Femur (tissue), 1 donor: ENCODE data around the gene CDC42.

Experiments used
- DNase-seq: peaks from one replicate; pipeline ENCODE4 v3.0.0-alpha.2; 2017

CDC42 gene

GRCh38 chr1:22111620-22112019 is 59.1 kb downstream of the CDC42 start:
- DNase-seq, result no peak

DNA sequence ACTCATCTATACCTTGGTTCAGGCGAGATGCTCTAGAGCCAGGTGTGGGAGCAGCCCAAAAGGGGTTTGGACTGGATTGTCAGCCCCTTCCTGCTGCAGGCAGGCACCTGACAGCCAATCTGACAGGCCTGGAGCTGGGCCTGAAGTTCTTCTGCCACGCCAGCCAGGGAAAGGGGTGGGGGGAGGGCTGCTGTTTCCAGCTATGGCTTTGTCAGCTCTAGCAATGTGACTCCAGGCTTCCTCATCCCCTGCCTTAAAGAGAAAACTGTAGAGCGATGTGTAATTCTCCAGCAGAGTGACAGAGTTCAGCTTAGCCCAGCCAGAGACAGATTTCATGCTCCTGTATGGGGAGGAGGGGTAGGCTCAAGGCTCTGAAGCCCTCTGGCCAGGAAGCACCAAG is 60.0 kb downstream of the CDC42 start:
- DNase-seq, result no peak

DNA sequence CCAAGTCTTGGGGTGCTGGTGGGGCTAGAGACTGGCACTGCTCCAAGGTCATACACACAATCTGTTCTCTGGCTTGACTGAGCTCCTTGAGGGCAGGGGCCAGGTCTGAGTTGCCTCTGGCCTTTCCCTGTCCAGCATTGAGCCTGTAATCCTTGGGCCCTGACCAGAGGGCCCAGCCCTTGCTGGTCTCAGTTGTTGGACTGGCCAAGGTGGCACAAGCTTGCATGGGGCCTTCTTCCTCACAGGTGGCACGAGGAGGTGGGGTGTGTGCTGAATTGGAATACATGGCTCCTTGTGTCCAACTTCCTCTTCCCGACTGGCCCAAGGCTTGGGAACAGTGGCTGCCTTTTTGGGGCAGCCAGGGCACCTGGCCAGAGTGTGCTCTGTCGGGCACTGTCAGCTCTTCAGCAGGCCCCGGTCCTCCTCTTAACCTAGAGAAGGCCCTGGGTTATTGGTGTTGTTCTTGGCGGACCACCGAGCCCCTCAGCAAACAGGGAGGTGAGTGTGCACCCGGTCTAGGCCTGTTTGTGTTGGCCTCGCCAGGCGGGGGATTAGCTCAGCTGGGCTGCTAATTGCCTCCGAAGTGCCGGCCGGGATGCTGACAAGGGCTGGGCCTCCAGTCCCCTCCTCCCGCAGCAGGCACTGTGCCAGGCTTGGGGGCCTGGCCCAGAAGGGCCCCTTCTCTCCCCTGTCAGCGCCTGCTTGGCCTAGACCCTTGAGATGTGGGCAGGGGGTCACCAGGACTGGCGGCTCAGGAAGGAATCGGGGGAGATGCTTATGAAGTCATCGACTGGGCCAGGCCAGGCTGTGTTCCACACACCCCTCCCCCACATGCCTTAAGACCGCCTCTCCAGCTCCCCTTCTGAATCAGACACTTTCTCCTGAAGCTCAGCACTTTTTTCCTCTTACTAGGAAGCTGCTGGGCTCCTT is 61.8 kb downstream of the CDC42 start:
- peak; percentile 80 for DNase-seq

DNA sequence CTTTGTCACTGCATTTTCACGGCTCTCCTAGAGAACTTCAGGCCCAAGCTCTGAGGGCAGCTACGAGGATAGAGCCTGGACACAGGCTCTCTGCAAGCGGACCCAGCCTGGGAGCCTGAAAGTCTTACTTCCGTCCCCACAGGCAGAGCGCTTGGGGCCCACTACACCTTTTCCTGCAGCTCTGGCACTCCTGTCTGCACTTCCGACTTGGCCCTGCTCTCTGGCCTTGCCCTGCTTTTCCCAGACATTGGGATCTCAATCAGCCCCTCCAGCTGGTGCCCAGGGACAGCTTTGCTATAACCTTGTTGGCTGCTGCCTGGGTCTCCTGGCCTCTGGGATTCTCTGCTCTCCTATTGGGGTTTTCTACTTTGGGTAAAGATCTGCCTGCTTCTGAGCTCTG is 62.8 kb downstream of the CDC42 start:
- no peak for DNase-seq

DNA sequence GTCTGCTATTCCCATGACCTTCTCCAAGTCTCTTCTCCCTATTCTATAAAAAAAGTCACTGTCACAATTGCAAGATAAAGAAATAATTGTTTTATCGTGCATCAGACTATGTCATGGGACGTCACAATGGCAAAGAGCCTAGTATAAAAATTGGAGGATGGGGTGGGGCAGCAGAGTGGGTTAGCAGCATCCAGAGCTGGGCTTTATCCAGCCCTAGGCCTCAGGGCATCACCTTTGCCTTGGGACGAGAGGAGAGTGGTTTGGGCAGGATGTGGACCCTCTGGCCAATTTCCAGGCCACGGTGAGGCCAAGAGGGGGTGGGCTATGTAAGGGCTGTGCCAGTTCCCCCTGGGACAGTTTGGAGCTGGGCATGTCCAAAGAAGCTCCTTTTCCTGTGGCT is 64.7 kb downstream of the CDC42 start:
- no peak for DNase-seq

DNA sequence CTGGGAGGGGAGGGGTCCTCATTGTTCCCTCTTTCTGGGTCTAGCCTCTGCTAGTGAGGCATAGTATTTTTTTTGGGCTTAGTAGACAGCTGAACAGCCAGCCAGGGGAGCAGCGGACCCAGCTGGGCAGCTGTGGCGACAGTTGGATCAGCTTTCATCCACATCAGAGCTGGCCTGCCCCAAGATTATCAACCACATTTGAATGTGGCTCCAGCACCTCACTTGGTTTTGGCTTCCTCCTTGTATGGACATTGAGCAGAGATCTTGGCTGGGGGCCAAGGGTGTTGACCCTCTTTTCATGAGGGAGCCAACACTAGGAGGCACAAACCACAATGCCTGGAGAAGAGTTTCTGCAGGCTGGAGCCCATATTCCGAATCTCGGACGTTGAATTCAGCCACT is 65.3 kb downstream of the CDC42 start:
- no peak for DNase-seq

DNA sequence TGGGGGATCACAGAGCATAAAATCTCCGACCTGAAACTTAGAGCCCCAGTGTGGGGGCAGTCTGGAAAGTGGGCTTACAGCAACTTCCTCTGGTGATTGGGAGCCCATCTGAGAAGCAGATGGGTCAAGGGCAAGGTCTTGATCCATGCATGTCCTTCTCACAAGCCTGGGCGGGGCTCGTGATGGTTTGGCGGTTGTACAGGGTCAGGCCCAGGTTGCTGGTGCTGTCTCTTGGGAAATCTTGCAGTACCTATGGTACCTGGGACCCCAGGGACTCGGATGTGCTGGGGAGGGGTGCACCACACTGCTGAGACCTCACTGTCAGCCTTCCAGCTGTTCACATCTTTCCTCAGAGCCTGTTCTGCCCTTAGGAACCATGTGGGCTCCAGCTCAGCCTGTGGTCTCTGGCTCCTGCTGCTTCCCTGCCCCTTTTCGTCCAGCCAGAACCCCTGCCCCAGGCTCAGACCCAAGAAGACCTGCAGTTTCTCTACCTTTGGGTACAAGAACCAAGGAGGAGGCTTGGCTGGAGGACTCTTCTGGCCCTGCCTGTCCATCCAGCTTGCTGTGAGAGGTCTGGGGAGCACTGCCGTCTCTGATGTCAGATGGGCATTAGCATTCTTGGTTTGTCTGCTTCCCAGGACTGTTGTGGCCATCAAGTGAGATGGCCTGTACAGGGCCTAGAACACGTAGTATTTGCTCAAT is 65.9 kb downstream of the CDC42 start:
- no peak for DNase-seq

- no peak for DNase-seq
Observed at GRCh38 chr1:22119626-22120468, 67.3 kb downstream of the CDC42 start.

GRCh38 chr1:22120469-22120790 is 67.9 kb downstream of the CDC42 start:
- no peak for DNase-seq

DNA sequence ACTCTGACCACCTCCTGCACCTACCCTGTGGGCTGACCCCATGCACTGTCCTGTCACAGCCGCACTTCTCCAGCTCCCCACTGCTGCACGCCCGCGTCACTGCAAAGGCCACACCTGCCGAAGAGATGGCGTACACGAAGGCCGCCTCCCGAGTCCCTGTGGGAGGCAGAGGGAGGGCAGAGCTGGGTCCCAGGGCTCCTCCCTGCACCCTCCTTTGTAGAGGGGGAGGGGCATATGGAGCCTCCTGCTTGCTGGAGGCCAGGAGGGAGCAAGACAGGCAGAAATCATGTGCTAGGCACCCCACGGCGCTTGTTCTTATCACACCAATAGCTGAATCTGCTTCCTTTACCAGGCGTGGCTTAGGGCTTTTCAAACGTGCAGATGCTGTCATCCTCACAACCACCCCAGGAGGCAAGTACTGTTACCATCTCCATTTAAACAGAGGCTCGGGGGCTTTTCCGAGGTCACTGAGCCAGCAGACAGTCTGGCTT is 69.0 kb downstream of the CDC42 start:
- no peak for DNase-seq

DNA sequence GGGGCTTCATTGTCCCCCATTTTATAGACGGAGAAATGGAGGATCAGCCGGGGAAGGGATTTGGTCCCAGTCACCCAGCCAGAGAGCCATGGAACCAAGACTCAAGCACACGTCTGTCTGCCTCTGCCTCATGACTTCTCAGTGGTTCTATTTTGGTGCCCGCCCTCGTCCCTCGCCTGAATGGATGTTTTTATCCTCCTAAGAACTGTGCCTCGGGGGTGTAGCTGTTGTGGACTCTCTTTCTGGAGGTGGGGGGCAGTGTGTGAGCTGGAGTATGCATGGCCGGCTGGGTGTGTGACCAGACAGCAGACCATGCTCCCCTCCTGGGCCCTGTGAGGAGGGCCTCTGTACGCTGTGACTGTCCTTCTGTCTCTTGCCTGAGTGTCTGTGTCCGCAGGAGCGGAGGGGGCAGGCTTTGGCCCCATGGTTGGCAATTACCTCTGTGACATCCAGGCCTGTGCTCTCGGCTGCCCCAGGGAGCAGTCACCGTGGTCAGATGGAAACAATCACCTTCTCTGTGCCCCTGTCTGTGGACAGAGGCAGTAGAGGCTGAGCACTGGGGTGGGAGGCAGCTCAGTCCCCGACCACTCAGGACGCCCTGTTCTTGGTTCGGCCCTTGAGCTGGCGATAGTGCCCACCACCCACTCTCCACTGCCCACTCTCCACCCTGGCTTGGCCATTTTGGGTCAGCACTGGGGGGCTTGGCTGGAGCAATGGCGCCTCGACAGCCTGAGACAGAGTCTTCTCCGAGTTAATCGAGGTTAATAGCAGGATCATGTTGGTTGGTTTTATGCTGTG is 70.0 kb downstream of the CDC42 start:
- no peak for DNase-seq

DNA sequence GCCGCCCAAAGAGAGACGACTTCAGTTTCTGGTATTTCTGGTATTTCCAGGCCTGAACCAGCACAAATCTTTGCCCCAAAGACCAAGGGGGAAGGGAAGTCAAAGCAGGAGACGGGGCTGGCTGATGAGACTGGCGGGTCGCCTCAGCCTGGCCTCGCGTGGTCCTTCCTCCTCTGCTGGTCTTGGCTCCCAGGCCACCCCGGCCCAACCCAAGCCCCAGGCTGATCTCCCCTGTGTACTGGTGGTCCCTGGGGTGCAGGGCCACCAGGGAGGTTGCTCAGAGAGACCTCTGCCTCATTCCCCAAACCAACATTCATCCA is 70.5 kb downstream of the CDC42 start:
- no peak for DNase-seq

DNA sequence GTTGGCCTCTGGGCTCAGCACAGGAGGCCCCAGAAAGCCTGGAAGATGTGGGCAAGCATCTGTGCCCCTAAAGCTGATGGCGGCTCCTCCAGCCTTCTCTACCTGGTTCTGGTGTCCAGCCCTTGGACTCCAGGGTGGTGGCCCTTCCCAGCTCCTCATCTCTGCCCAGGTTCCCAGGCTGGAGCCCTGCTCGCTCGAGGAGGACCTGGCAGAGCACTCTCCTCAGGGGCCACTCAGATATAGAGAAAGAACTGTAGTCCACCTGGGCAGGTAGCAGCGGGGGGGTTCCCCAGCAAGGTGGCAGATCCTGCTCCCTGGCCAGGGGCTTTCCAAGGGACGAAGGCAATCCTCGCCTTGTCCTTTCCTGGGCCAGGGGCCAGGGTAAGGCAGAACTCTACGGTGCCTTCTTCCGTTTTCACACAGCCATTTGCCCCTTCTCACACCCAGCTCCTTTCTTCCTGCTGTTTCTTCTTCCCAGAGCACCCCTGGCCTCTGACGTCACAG is 71.4 kb downstream of the CDC42 start:
- no peak for DNase-seq

DNA sequence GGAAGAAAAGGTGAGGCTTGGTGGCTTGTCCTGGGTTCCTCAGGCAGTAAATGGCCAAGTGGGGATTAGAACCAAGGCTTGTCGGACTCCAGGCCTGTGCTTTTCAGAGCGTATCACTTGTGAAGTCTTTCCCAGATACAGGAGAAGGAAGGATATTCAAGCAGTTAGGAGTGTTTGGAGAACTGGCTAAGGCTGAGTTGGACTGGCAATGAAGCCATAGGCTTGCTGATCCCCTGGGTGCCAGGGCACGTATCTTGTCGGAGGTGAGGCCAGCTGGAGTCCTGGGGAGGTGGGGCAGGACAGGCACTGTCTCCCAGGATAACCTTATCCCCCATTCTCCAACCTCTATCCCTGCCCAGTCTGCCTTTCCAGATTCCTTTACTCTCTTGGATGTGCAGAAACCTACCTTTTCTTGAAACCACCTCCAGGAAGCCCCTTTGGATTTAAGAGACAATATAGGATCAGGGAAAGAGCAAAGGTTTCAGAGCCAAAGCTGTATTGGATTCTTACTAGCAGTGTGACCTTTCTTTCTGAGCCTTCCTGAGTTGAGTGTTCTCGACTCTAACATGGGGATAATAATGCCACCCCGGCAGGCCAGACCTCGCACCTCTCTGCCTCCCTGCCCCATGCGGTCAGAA is 72.2 kb downstream of the CDC42 start:
- DNase-seq, result no peak

- DNase-seq, result no peak
Observed at GRCh38 chr1:22126531-22126930, 74.0 kb downstream of the CDC42 start.

DNA sequence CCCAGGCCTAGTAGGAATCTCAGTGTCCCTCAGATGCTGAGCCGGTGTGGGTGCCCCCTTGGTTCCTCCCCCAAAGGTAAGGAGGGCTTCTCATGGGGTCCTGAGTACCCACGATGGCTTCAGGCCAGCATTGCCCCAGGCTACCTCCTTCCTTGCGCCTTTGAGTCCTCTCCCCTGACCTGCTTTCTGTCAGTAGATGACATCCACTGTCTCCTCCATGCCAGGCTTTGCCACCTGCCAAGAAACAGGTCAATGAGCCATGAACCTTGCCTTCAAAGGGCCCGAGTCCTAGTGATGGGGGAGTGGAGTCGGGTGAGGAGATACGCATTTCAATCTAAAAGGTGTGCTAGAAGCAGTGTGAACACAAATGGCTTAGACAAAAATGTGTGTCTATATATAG is 74.7 kb downstream of the CDC42 start:
- DNase-seq, result no peak

GRCh38 chr1:22127731-22128130 is 75.2 kb downstream of the CDC42 start:
- no peak for DNase-seq

GRCh38 chr1:22128392-22128791 is 75.9 kb downstream of the CDC42 start:
- DNase-seq, result no peak

GRCh38 chr1:22129501-22130117 is 77.1 kb downstream of the CDC42 start:
- no peak for DNase-seq

DNA sequence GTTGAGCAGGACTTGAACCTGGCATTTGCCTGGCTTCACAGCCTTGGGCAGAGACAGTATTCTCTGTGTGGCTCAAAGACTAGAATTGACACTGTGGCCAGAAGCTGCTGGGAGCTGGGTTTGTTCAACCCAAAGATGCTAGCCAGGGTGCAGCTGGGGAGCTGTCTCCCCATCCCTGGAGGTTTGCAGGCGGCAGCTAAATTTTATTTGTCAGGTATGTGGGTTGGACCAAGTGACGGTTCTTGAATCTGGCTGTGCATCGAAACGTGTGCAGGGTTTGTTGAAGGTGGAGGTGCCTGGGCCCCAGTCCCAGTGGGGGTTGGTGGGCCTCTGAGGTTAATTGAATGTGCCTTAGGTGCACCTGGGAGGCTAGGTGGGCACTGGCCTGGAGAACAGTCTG is 78.6 kb downstream of the CDC42 start:
- DNase-seq, result no peak

DNA sequence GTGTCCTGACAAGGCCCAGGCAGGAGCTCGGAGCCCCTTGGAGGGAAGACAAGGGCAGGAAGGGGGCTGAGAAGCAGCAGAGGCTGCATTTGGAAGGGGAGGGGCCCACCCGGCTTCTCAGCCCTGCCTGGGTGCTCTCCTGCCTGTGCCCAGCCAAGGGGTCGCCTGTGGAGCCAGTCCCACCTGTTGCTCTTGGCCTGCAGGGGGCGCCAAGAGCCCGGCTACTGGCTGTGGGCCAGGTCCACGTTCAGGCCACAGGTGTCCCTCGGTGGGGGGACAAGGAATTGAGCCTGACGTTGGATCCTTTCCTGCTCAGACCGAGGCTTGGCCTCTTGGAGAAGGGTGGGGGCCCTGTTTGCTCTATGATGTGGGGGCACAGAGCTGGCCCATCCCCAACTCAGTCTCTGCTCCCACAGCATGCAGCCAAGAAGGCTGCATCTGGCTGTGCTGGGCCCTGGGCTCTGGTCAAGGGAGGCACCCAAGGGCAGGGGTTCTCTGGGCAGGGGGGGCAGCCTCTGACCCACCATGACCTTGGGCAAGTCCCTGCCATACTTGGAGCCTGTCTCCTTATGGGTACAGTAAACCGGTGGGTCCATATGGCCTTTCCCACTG is 79.5 kb downstream of the CDC42 start:
- no peak for DNase-seq
